ENCODE results near the gene RPS15.
"Not testable (repeated sequence)": the region's sequence is repeated elsewhere in the genome, so short reads cannot be mapped to it uniquely, and the experiment has no call there.

The RPS15 gene

GRCh38 chr19:1437609-1438008 lies 587 bp upstream of the RPS15 start:
- DNase-seq = no peak

- no peak for DNase-seq
Measured at GRCh38 chr19:1438933-1439354, 748 bp downstream of the RPS15 start.

- DNase-seq = not testable (repeated sequence)
Measured at GRCh38 chr19:1439525-1440417, 1.6 kb downstream of the RPS15 start.

GRCh38 chr19:1440418-1440801 lies 2.2 kb downstream of the RPS15 start:
- no peak for DNase-seq

GRCh38 chr19:1441022-1441426 lies 2.8 kb downstream of the RPS15 start:
- DNase-seq = no peak

- DNase-seq = no peak
Measured at GRCh38 chr19:1441677-1442438, 3.7 kb downstream of the RPS15 start.

GRCh38 chr19:1445185-1445931 lies 7.2 kb downstream of the RPS15 start:
- DNase-seq = peak; percentile 41 to 71 (median 45)

- no peak for DNase-seq
Measured at GRCh38 chr19:1445932-1446712, 7.9 kb downstream of the RPS15 start.

GRCh38 chr19:1446713-1447481 lies 8.7 kb downstream of the RPS15 start:
- peak in 1 of 4 experiments; percentile 34 for DNase-seq

GRCh38 chr19:1447504-1447903 lies 9.3 kb downstream of the RPS15 start:
- no peak for DNase-seq

GRCh38 chr19:1447944-1448343 lies 9.7 kb downstream of the RPS15 start:
- DNase-seq = no peak

GRCh38 chr19:1449467-1450442 lies 11.6 kb downstream of the RPS15 start, which contains the start of gene APC2:
TSS of gene APC2 (plus strand) at chr19:1450121. CDS start at chr19:1453002, 2,881 bp downstream.
- DNase-seq = no peak

- no peak for DNase-seq
Measured at GRCh38 chr19:1450735-1451731, 12.8 kb downstream of the RPS15 start.

GRCh38 chr19:1451916-1452801 lies 14.0 kb downstream of the RPS15 start:
- no peak for DNase-seq

- no peak for DNase-seq
Measured at GRCh38 chr19:1452802-1453524, 14.8 kb downstream of the RPS15 start.

- DNase-seq = no peak
Measured at GRCh38 chr19:1453525-1454364, 15.5 kb downstream of the RPS15 start.

All from activated naive CD4-positive, alpha-beta T cell (primary cell).